NCI-H226 (cell line): ENCODE data around the gene INSIG2.

Experiments
- DNase-seq: peaks from one replicate; pipeline ENCODE4 v3.0.0-alpha.2; 2015

INSIG2 gene

DNA sequence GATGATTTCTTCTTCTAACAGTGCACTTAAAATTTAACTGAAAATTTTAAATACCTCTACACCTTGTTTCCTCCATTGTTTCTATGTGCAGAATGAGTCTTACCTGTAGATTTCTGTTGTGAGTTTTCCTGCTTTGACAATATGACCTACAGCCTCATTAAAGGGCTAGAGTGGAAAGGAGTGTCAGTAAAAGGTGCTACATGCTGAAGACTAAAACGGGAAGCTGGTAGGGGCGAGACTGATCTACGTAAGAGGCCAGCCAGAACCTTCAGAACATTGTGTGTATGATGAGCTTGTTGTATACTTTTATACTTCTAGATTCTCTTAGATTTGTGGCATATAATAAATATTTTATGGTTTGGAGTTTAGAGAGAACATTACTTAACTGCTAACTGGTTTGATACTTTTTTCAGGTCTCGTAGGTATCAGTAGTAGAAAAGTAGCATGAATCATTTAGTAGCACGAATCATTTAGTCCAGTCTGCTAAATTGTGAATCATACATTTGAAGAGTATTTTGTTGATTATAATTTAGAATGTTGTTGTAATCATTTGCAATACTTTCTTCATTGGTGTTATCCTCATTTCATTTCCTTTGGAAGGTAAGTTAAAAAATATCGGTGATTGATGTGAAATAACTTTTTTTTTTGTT lies 14.3 kb downstream of the INSIG2 start:
- DNase-seq = peak; percentile 27

DNA sequence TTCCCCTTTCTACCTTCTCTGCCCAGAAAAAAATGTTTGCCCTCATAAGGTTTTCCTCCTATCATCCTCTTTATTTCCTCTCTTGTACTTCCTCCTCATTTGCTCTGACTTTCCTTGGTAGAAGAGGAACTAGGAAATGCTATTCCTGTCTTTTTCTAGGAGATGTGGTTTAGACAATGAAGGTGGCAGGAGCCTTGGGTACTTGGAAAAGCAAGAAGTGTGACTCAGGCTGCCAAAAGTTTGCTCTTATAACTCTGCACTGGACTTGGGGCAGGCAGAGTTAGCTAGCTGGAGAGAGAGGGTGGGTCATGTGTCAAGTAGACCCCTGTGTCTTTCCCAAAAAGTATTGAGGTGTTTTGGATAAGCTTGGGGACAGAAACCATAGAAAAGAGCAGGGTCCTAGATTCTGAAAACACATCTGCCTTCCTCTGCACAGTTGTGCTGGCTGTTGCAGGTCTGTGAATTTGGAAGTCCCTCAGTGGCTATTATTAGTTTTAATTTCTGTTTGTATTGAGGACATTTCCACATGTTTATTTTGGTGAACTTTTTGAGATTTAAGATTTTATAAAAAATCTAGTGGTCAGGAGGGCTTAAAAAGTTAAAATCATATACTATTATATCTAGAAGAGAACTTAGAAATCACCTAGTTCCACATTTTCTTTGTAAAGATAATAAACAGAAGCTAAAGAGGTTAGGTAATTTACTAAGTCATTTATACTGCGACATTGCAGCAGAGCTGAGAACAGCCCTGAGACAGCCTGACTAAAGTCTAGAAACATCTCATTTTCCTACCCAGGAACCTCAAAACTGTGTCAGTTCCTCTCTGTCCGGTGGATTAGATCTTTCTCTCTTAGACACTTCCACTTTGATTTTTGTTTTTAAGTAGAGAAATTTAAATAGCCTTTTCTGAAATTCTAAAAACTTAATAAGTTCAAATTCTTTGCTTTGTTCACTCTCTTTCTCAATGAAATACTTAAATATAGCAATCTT lies 16.0 kb downstream of the INSIG2 start:
- no peak for DNase-seq

DNA sequence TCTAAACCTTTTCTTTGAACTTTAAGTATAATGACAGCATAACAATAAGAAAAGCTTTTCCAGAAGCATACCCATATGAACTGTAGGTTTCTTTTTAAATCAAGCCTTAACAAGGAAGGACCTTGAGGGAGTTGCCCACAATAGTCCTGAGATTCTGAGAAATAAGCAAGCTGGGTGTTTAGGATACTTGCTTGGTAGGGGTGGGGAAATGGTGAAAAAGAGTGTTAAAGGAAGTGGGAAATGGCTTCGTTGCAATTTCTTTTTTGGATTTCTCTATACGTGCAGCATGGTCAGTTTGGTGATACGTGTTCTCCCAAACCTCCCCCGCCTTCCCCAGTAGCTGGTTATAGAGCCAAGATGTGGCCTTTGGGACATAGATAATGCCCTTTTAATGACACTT lies 17.2 kb downstream of the INSIG2 start:
- DNase-seq = no peak

DNA sequence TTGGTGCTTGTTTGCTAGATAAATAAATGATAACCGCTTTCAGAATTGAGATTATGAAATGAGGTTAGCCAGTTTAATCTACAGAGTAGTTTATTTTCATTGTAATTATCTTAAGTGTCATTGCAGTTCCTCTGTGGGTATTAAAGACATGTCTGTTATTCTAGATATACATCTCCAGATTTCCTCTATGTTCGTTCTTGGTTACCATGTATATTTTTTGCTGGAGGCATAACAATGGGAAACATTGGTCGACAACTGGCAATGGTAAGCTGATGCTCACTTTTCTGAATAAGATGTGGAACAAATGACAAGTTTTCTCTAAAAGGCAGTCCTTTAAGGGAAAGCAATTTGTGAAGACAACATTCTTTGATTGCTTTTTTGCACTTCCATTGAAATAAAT lies 18.7 kb downstream of the INSIG2 start:
- no peak for DNase-seq

DNA sequence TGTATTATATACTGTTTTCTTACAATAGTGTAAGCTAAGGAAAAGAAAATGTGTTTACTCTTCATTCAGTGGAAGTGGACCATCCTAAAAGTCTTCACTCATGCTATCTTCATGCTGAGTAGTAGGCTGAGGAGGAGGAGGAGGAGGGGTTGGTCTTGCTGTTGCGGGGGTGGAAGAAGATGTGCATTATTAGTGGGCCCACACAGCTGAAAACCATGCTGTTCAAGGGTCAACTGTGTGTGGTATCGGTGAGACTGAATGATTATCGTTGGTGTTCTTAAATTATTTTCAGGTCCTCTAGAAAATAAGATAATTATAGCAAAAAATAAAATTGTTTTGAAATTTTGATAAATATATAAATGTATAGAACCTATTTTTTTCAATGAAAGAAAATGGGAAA lies 22.0 kb downstream of the INSIG2 start:
- no peak for DNase-seq

DNA sequence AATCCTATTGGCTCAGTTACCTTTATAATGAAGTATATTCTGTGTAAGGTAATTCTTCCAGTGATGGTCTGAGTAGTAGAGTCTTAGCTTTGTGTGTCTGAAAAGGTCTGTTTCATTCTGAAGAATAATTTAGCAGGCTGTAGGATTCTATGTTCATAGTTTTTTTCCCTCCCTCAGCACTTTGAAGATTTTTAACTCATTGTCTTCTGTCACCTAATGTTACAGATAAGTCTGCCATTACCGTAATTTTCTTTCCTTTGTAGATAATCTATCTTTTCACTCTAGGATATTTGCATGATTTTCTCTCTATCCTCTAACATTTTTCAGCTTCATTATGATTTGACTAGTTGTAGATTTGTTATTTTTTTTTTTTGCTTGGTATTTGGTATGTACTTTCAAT lies 22.7 kb downstream of the INSIG2 start:
- DNase-seq = no peak

DNA sequence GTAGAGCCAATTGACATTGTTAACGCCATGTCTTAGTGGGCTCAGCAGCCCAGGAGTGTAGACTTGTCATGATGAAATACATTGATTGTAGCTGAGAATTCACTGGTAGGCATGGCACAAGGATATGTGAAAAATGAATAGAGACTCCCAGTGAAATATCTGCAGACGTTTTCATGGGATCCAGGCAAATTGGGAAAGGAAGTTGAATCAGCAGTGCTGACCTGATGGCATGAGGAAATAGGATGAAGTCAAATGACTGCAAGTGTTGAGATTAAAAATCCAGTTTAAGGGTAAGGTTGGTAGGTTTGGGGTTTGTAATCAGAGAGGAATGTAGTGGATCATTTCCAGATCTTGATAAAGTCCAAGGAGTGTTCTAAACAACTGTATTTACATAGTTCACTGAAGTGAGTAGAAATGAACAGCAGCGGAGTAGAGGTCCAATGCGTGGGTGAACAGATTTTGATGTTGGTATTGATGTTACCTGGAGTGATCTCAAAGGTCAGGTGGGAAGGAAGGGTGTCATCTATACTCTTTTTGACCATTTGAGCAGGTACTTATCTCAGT lies 24.6 kb downstream of the INSIG2 start:
- DNase-seq = peak; percentile 89

DNA sequence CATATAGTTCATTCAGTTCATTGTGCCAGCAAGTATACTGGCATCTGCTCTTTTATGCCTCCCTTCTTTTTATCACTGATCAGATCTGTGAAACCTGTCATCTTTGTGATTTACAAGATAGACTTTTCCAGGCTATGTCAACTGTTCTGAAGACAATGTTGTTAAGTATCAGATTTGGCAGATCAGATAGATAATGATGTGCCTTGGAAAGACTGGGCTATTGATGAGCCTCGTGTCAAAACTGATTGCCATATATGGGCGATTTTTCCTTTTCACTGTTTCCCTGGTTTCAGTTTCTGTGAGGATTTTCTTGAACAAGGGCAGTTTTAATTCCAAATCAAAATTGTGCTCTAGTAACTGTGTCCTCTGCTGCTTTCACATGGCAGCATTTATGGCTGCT lies 26.6 kb downstream of the INSIG2 start:
- DNase-seq = no peak

DNA sequence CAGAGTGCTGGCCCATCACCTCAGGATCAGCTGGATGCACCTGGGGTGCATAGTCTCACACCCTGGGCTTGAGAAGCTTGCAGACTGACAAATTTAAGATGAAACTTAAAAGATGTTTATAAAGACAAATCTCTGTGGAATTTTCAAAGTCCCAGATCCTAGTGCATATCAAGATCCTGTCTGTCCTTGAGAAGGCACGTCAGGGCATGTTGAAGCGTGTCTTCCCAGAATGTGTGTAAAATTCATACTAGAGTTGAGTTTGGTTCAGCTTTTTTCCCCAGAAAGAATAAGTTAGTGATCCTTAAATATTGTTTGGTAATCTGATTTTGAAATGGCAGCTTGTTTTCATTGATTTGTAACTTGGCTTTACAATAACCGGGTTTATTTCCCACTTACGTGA lies 27.5 kb downstream of the INSIG2 start:
- DNase-seq = no peak

DNA sequence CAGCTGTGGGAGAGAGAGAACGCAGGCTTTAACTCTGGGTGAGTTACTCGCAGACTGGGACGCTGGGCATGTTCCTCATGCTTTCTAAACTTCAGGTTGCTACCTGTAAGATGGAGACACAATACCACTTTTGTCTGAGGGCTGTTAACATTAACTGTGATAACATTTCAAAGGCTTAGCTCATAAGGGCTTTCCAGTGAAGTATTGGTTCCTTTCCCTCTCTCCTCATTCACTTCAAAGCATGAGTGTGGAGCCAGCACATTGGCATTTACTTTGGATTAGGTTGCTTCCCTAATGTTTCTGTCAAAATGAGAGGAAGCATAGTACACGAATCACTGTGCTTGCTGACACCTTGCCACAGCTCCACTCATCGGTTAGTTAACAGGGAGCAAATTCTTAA lies 30.2 kb downstream of the INSIG2 start:
- no peak for DNase-seq

DNA sequence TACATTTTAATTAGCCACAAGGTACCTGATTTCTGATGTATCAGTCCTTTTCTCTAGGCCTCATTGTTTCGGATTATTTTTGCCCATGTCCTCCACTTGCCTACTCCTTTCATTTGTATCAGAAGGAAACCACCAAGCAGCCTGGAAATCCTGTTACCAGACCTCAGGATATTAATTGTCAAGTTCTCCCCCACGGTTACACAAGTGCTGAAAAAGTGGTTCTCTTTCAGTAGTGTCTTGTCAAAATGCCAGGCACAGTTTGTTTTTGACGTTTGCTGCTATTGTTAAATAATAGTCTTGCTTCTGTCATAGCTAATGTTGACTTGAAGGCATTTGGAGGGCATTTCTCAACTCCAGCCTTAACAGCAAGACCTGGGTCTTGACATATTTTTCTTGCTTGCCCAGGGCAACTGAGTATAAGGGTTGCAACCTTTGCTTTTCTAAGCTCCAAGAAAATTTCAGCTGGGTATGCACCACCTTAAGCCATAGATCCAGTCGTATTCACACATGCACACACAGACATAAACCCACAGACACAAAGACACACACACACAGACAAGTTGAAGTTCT lies 31.0 kb downstream of the INSIG2 start:
- no peak for DNase-seq

DNA sequence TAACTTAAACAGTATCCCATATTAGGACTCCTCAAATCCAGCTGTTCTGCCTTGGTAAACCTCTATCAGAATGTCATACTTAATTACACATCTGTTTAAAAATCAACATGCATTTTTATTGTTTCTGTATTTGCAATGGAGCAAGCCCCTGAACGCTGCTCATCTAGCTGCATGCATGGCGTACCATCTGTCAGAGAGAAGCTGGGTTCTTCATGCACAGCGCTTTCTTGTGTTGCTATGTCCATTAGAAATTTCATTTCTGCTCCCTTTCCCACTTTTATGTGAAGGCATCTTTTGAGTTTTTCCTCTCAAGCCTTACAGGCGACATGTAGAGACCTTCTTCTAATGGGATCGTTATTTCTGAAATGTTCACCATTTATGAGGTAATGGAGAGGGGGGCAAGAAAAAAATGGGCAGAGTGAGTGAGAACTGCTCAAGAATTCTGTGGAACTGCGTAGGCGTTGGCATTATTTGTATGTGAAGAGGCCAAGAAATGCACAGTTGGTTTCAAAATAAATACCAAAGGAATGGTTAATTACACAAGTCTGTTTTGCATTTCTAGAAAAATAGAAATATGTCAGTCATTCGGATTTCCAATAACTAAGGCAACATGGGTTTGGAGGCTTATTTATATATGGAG lies 31.6 kb downstream of the INSIG2 start:
- DNase-seq = no peak

DNA sequence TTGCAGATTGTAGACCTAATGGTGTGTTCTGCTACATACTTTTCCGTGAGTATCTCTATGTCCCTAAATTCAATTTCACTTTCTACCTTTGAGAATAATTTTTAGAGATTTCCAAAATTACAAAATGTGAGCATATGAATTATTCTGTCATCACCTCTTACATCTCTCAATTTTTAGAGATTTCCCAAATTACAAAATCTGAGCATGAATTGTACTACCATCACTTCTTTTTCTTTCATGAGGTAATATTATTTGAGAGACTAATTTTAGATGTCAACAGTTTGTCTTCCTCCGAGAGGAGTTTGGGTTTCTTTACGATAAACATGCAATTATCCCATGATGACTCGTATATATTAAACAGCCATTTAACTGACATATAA lies 32.1 kb downstream of the INSIG2 start:
- DNase-seq = no peak

DNA sequence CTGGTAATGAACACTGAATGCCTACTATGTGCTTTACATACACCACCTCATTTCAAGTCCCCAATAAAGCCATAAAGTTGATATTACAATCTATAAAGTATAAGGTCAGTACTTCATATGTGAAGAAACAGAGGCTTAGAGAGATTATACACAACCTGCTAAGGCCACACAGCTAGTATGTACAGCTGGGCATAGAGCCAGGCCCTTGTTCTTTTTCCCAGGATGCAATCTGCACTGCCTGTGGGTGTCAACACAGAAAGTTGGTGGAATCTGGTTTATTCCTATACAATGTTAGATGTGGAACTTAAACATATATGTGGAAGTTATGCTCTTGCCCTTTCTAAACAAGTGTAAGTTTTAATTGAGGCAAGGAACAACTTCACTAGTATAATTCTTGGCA lies 32.8 kb downstream of the INSIG2 start:
- peak; percentile 10 for DNase-seq

DNA sequence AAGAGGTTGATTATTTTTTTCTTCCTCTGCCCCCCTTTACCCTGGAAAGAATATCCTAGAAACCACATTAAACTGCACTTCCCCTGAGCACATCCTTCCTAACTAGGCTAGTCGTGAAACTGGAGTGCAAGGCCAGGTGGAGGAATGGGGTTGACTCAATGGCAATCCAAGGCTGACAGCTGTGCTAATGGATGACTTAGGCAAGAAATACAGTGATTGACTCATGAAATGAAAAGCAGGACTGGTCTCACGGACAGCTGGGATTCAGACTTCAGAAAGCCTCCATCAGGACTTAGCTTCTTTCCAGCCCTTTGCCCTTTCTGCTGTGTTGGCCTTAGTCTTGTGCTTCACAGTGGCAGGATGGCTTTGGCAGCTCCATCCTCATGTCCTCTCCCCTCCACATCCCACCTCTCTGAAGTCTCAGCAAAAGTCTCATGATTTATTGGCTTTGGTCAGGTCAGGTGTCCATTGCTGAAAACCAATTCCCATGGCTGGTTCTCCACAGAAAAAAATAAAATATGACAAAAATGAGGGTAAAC lies 33.8 kb downstream of the INSIG2 start:
- DNase-seq = no peak

DNA sequence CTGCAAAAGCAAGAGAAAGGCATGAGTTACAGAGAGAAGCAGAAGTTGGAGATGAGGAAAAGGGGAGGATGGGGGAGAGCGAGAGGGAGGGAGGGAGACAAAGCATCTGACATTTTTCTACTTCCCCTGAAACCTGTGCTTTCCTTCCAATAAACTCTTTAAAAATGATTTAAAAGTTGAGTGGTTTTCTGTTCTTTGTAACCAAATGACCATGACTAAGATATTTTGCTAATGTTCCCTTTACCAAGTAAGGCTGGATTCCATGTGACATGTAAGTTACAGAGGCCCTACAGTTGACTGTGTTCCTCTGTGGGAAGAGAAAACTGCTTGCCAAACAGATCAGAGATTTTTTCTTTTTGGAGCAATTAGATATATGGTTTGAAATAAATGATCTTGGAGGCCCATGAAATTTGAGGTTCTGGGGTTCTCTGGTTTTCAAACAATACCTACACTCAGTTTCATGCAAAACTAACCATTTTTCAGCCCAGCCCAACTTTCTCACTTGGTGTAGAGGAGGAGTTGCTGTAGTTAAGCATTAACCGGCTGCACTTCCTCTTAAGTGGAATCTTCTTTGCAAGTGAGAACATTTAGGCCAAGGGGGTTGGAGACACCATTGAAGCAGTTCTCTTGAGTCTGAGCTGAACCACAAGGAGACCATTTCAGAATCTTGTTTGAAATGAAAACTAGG lies 34.5 kb downstream of the INSIG2 start:
- DNase-seq = peak; percentile 23

DNA sequence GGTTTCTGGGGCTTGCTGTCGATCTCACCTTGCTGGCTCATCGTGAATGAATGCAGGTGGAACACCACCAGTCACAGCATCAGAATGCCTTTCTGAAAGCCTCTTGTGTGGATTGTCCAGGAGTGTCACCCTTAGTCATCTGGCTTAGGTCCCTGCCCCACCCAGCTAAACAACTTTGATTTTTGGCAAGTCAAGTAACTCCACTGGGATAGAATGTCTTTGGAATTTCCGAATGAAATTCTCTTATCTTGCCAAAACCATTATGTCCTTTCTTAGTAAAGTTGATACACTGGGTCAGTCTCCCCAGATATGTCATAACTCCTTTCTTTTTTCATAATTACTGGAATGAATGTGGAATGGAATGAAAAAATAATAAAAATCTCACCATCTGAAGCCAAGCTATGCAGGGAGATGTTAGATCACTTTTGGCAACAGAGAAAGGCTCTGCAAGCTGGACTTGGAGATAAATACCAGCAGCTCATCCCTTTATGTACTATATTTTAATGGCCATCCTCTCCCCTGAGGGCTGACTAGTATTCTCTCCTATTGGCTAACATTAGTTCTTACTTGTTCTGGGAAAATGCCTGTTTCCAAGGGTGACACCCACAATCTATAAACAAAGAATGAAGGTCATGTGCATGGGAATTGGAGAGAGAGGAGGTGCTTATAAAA lies 35.4 kb downstream of the INSIG2 start:
- peak; percentile 81 for DNase-seq

DNA sequence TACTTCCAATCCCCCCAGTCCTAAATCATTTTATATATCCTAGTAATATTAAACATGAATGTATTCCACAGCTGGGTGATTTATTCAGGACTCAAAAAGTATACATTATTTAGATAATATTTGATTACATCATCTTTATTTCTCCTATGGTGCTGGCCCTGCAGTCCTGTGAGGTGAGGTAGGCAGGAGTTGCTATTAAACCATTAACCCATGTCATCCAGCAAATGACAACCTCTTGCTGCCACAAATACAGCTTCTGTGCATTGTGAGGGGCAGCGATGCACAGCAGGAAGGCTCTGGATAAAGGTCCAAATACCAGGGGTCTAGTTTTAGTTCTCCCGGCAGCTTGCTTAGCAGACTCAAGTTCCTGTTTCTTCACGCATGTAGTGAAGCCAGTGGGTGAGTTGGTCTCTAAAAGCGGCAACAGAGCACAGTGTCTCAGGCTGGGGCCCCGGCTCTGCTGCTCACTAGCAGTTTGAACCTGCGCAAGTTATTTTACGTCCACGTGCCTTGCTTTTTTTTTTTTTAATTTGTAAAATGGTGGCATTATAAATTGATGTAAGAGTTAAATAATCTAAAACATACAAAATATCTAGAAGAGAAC lies 36.1 kb downstream of the INSIG2 start:
- DNase-seq = no peak

DNA sequence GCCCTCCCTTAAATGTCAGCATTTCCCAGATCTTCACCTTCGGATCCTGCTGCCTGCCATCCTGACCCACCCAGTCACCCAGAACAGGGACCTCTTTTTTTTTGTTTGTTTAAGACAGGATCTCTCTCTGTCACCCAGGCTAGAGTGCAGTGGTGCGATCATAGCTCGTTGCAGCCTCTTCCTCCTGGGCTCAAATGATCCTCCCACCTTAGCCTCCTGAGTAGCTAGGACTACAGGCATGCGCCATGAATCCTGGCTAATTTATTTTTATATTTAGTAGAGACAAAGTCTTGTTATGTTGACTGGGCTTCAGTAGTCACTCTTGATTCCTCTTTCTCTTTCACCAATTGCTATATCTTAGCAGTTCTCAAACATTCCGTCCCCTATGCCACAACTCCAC lies 39.0 kb downstream of the INSIG2 start:
- no peak for DNase-seq

DNA sequence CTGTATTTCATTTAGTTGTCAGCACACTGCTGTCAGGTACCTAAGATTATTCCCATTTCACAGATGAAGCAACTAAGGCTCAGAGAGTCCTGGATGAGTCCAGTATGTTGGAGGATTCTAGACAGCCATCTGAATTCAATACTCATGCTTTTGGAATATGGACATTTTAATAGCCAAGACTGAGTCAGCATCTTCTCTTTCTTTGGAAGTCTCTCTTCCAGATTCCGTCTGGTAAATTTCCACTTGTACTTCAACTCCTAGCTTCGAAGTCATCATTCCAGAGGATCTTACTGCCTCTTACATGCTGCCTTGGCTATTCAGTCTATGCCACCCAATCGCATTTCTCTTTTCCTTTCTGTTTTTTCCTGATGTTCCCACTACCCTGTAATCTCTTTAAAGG lies 40.6 kb downstream of the INSIG2 start:
- no peak for DNase-seq

DNA sequence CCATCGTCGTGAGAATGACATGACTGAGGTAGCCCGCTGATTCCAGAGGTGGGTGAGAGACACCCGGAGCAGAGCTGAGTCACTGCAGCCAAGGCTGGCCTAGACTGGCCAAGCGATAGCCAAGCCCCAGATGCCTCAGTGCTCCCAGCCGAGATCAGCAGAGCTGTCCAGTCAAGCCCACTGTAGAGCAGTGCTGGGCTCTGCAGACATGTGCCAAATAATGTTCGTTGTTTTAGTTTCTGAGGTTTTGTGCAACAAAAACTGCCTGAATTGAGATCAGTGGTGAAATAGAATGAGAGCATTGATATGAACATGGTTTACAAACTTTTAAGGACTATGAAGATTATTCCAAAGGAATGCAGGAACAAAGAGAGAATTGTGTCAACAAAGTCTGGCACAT lies 42.1 kb downstream of the INSIG2 start:
- DNase-seq = no peak
